GM12874 (cell line): ENCODE results near the gene WDPCP.

Source experiments
- TF ChIP-seq, protein P1 (sequence below): IDR thresholded peaks from 2 replicates; pipeline ENCODE4 v1.5.1; 2011; ENCODE audit warnings: low read depth, mild to moderate bottlenecking, control low read depth, low read length, moderate library complexity; ENCODE audit not compliant: insufficient read depth

Gene WDPCP

DNA sequence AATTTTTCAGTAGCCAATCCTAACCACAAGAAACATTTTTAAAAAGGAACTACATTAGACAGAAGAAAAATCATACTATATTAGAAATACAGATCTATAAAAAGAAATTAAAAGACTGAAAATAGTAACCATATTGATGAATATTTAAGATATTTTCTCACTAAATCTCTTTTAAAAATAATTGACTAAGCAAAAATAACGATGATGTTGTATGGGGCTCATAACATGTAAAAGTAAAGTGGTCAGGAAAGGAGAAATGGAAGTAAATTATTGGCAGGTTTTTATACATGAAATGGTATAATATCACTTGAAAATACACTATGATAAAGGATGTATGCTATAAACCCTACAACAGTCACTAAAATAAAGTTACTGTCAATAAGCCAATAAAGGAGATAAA lies 5.4 kb downstream of the WDPCP start:
- TF ChIP-seq, protein P1, sequence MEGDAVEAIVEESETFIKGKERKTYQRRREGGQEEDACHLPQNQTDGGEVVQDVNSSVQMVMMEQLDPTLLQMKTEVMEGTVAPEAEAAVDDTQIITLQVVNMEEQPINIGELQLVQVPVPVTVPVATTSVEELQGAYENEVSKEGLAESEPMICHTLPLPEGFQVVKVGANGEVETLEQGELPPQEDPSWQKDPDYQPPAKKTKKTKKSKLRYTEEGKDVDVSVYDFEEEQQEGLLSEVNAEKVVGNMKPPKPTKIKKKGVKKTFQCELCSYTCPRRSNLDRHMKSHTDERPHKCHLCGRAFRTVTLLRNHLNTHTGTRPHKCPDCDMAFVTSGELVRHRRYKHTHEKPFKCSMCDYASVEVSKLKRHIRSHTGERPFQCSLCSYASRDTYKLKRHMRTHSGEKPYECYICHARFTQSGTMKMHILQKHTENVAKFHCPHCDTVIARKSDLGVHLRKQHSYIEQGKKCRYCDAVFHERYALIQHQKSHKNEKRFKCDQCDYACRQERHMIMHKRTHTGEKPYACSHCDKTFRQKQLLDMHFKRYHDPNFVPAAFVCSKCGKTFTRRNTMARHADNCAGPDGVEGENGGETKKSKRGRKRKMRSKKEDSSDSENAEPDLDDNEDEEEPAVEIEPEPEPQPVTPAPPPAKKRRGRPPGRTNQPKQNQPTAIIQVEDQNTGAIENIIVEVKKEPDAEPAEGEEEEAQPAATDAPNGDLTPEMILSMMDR: no peak

DNA sequence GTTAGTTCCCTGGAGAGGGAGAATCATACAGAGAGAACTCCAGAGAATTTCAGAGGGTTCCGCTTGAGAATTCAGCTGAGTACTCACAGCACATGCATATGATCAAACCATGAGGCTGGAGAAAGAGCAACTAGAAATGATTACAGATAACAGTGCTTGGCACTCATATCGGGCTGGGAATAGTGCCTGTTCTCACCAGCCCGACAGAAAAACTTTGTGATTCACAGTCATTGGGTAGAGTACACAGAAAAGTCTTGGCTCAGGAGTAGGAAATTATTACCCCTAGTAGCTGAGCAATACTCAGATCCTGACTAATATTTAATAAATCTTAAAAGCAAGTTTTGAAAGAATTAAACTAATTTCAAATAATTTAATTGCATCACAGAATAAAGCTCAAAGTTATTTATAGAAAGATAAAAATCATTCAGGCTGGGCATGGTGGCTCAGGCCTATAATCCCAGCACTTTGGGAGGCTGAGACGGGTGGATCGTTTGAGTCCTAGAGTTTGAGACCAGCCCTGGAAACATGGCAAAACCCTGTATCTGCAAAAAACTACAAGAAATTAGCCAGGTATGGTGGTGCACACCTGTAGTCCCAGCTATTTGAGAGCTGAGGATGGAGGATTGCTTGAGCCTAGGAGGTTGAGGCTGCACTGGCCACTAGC lies 6.8 kb downstream of the WDPCP start:
- TF ChIP-seq, protein P1: no peak

GRCh38 chr2:63580651-63581297 lies 7.5 kb downstream of the WDPCP start:
- TF ChIP-seq, protein P1: no peak

GRCh38 chr2:63578767-63579166 lies 9.5 kb downstream of the WDPCP start:
- TF ChIP-seq, protein P1: no peak

DNA sequence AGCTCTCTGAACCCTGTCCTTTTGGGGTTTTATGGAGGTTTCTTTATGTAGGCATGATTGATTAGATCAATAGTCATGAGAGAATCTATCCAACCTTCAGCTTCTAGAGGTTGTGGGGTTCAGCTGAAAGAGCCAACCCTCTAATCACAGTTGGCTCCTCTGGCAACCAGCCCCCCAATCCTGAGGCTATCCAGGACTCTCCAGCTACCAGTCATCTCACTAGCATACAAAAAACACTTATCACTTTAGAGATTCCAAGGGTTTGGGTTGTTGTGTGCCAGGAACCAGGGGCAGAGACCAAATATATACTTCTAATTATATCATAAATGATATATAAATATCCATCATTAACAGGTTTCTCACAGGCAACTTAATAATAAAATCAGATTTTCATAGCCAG lies 11.7 kb downstream of the WDPCP start:
- TF ChIP-seq, protein P1: no peak

- TF ChIP-seq, protein P1: no peak
Measured at GRCh38 chr2:63572001-63572400, 16.3 kb downstream of the WDPCP start.

DNA sequence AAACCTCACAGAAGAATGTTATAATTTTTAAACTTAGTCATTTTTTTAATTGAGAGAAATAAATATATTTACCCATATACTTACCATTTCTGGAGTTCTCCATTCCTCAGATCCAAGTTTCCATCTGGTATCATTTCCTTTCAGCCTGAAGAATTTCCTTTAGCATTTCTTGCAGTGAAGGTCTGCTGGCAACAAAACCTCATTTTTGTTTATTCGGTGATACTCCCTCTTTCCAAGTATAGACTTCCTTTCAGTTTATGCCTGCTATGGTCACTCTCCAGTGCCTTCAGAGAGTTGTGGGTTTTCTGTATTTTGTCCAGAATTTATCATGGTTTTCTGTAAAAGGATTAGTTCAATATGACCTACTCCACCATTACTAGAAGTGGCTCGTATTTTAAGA lies 17.0 kb downstream of the WDPCP start:
- TF ChIP-seq, protein P1: no peak
